ENCODE results near the gene IQSEC1.

IQSEC1 gene

GRCh38 chr3:12995389-12996180, 77.6 kb downstream of the IQSEC1 start:
- DNase-seq, result no peak

- DNase-seq, result peak; percentile 77
Observed at GRCh38 chr3:12994607-12995388, 78.4 kb downstream of the IQSEC1 start.

GRCh38 chr3:12994357-12994606, 78.9 kb downstream of the IQSEC1 start:
- no peak for DNase-seq

- no peak for DNase-seq
Observed at GRCh38 chr3:12993517-12994356, 79.5 kb downstream of the IQSEC1 start.

- DNase-seq, result no peak
Observed at GRCh38 chr3:12992629-12993516, 80.4 kb downstream of the IQSEC1 start.

- no peak for DNase-seq
Observed at GRCh38 chr3:12991861-12992281, 81.4 kb downstream of the IQSEC1 start.

GRCh38 chr3:12991481-12991837, 81.8 kb downstream of the IQSEC1 start:
- DNase-seq, result no peak

- no peak for DNase-seq
Observed at GRCh38 chr3:12990781-12991480, 82.3 kb downstream of the IQSEC1 start.

- no peak for DNase-seq
Observed at GRCh38 chr3:12990306-12990705, 82.9 kb downstream of the IQSEC1 start.

- no peak for DNase-seq
Observed at GRCh38 chr3:12988728-12989454, 84.3 kb downstream of the IQSEC1 start.

- no peak for DNase-seq
Observed at GRCh38 chr3:12987602-12988001, 85.6 kb downstream of the IQSEC1 start.

GRCh38 chr3:12986986-12987385, 86.2 kb downstream of the IQSEC1 start:
- DNase-seq, result no peak

- no peak for DNase-seq
Observed at GRCh38 chr3:12986521-12986920, 86.7 kb downstream of the IQSEC1 start.

- DNase-seq, result no peak
Observed at GRCh38 chr3:12986031-12986430, 87.2 kb downstream of the IQSEC1 start.

- no peak for DNase-seq
Observed at GRCh38 chr3:12985148-12985547, 88.1 kb downstream of the IQSEC1 start.

- DNase-seq, result peak; percentile 37
Observed at GRCh38 chr3:12984023-12984823, 89.0 kb downstream of the IQSEC1 start.

- DNase-seq, result no peak
Observed at GRCh38 chr3:12983319-12983718, 89.9 kb downstream of the IQSEC1 start.

- no peak for DNase-seq
Observed at GRCh38 chr3:12982619-12983101, 90.6 kb downstream of the IQSEC1 start.

GRCh38 chr3:12981306-12982275, 91.6 kb downstream of the IQSEC1 start:
- DNase-seq, result no peak
